Measurements from ENCODE around the gene NDE1.

- TF ChIP-seq RXRA (IDR thresholded peaks at IDR 0.05): no peak
- no peak for TF ChIP-seq CTCF (IDR thresholded peaks at IDR 0.05; ENCODE audit: low read depth, low read length, missing input control)
- TF ChIP-seq RAD21 (IDR thresholded peaks at IDR 0.05): no peak
- no peak for TF ChIP-seq SP1 (IDR thresholded peaks at IDR 0.05)
- TF ChIP-seq TAF1 (conservative IDR thresholded peaks at IDR 0.05): no peak
- TF ChIP-seq ATF3 (IDR thresholded peaks at IDR 0.05): no peak
- no peak for TF ChIP-seq GABPA (IDR thresholded peaks at IDR 0.05 in 1 of 2, conservative IDR thresholded peaks at IDR 0.05 in 1 of 2)
- no peak for TF ChIP-seq EGR1 (IDR thresholded peaks at IDR 0.05; ENCODE audit: low read depth in 2 of 2)
- no peak for TF ChIP-seq MAX (IDR thresholded peaks at IDR 0.05)
- no peak for TF ChIP-seq YY1 (IDR thresholded peaks at IDR 0.05)
These were observed 29.3 kb upstream of the NDE1 start for GRCh38 chr16:15620611-15621195.

All from liver (tissue), 3 donors.